ENCODE data around the gene COPS9.

DNA sequence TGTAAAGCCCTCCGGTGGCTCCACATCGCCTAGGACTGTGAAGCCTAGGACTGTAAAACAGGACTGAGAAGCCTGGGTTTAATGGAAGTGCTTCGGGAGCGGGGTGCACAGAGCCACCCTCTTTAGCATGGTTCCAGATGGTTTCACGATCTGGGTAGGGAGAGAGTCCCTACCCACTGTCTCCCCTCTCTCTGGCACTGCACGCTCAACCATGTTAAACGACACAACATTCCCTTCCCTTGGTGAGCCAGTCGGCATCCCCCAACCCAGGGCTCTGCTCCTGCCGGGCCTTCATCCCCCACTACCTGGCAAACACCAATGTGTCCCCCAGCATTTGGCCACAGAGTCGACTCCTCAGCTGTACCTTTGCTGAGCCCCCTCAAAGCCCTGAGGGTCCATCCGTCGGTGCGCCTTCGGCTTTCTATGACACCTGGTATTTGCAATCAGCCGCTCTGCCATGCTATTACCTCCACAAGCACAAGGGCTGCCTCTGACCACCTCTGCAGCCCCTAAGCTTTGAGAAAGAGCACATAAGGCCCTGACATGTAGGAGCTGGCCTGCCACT lies 1.1 kb downstream of the COPS9 start:
- TF ChIP-seq POLR2A (IDR thresholded peaks at IDR 0.05; ENCODE audit: low read depth, low read length) = no peak
- no peak for TF ChIP-seq POU2F2 (IDR thresholded peaks at IDR 0.05; ENCODE audit: low read depth, low read length)
- no peak for TF ChIP-seq POLR2AphosphoS5 (IDR thresholded peaks at IDR 0.05; ENCODE audit: low read depth, low read length)
- no peak for TF ChIP-seq TAF1 (IDR thresholded peaks at IDR 0.05; ENCODE audit: low read depth, low read length)
- no peak for TF ChIP-seq SPI1 (IDR thresholded peaks at IDR 0.05; ENCODE audit: low read depth, low read length)
